HG03159 (cell line): ENCODE results near the gene PDE4B.
"Not testable (repeated sequence)": the region's sequence is repeated elsewhere in the genome, so short reads cannot be mapped to it uniquely, and the experiment has no call there.

Experiments used
- ATAC-seq: cut with Tn5 transposase; IDR thresholded peaks from one replicate; pipeline ENCODE4 v1.9.1; 2021; ENCODE audit warnings: mild to moderate bottlenecking, moderate library complexity; ENCODE audit not compliant: unreplicated experiment

Gene PDE4B

GRCh38 chr1:65949230-65949626, 156.5 kb downstream of the PDE4B start:
- no peak for ATAC-seq

- no peak for ATAC-seq
Measured at GRCh38 chr1:65949933-65950332, 157.2 kb downstream of the PDE4B start.

- no peak for ATAC-seq
Measured at GRCh38 chr1:65952696-65953095, 160.0 kb downstream of the PDE4B start.

DNA sequence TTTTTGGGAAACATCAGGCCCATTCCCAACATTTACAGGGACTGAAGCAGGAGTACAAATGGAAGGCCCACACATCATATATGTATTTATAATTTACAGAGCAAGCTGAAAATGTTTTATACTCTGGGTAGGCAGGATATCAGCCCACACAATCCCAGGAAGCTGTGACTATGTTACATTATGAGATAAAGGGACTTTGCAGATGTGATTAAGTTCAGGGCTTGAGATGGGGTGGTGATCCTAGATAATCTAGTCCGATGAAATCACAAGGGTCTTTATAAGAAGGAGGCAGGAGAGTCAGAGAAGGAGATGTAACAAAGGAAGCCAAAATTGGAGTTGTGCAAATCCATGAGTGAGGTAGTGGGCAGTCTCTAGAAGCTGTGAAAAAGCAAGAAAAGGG, 160.5 kb downstream of the PDE4B start:
- ATAC-seq: no peak

GRCh38 chr1:65955071-65955470, 162.4 kb downstream of the PDE4B start:
- no peak for ATAC-seq

- no peak for ATAC-seq
Measured at GRCh38 chr1:65955503-65955902, 162.8 kb downstream of the PDE4B start.

DNA sequence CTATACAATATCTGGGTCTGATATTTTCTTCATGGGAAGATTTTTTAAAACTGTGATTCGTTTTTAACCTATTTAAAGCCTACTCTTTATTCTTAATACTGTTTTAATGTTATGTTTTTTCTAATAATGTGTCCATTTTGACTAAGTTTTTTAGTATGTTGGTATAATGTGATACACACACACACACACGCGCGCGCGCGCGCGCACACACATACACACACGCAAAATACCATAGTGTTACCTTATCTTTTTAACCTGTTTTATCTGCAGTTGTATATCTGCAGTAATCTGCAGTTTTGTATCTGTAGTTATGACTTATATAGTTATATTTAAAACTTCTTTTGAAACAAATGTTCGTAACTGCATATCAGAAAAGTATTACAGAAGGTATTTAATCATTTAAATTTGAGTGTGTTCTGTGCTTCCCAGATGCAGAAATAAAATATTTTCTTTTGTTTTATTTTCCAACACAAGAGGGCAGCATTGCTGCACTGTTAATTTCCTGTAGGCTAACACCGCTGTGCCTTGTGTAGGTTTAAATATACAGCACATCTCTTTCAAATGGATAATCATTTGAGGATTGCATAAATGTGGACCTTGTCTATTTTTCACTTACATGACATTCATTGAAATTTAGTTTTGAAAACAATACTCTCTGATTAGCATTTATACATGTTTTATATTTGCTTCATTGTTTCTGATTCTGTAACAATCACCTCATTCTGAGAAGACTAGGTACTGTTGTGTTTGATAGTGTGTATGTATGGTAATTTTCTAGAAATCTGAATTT, 166.1 kb downstream of the PDE4B start:
- peak; percentile 74 for ATAC-seq

GRCh38 chr1:65959896-65960567, 167.3 kb downstream of the PDE4B start:
- ATAC-seq: no peak

DNA sequence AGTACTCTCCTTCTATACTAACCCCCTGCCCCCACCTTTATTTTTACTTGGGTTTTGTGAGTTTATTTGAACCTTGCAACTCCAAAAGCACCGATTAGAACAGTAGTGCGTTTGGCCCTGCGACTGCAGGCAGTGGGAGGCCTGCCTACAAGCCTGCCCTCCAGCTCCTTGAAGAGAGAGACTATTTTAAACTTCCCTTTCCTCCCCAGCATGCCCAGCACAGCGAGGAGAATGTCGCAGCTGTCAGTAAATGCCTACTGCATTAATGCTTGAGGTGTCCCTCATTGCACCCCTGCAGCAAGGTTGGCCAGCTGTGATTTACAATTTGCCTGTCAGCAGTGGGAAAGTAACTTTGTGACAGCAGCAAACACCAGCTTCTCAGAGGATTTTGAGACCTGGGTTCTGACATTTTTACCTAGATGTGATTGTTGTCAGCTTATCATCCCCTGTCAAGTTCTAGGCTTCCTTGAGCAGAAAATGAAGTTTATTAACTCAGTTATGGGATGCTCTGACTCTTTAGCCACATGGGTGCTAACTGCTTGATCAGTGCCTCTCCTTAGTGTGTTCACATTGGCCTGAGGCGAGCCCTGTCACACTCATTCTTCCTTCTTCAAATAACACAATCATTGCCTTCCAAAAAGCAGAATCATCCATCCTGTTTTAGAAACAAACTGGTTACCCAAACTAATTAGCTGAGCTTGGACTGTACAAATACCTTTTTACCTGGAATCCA, 170.6 kb downstream of the PDE4B start:
- ATAC-seq: no peak

DNA sequence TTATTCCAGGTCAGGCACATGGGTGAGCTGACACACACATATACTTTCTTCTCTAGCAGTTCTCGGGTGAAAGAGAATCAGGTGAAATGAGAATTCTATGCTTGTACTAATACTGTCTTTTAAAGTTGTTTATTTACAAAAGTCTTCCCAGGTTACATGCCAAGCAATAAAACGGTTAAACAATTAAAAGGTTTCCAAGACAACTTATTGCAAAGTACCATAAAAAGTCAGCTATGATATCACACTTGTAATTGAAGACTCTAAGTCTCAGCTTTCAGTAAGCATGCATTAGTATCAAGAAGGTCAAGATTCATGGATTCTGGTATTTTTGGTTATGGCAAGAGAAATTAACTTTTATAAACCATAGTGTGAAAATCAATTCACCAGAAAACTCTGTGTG, 171.4 kb downstream of the PDE4B start:
- ATAC-seq: no peak

GRCh38 chr1:65965112-65965996, 172.7 kb downstream of the PDE4B start:
- no peak for ATAC-seq

DNA sequence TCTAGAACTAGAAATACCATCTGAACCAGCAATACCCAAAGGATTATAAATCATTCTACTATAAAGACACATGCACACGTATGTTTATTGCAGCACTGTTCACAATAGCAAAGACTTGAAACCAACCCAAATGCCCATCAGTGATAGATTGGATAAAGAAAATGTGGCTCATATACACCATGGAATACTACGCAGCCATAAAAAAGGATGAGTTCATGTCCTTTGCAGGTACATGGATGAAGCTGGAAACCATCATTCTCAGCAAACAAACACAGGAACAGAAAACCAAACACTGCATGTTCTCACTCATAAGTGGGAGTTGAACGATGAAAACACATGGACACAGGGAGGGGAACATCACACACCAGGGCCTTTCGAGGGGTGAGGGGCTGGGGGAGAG, 174.8 kb downstream of the PDE4B start:
- not testable (repeated sequence) for ATAC-seq

GRCh38 chr1:65971547-65971946, 178.9 kb downstream of the PDE4B start:
- ATAC-seq: no peak

- no peak for ATAC-seq
Measured at GRCh38 chr1:65975708-65976107, 183.0 kb downstream of the PDE4B start.

DNA sequence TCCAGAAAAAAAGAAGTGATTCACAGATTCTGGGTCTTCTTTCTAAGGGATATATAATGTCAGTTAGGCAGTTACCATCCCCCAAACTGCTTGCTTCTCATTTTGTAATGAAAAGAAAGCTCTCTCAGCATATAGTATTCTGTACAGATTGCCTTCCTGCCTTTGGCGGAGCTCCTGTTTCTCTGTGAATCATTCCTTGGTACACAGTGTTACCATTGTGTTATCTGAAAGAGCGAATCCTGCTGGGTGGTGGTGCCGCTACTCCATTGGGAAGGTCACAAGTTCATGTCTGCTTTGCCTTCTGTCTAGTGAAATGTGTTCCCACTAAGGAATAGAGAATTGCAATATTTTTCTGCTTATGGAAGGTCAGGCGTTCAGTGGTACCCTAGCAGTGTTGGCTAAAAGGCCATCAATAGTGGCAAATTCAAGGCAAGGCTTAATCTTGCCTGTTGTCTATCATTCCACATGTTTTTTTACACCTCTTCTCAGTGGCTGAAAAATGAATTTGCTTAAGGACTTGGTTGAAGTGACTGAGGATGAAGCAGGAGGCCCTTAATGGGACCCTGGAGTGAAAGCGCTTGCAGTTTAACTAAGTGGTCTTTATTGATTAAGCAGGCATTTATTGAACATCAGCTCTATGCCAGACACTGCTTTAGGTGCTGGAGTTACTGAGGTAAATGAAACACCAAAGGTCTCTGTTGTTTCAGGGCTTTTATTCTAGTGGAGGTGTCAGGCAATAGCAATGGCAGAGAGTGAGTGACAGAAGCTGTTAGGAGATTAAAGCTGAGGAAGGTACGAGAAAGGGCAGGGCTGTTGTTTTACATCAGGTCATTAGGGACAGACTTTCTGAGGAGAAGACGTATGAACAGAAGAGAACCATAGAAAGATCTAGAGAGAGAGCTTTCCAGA, 186.7 kb downstream of the PDE4B start:
- no peak for ATAC-seq

- ATAC-seq: no peak
Measured at GRCh38 chr1:65980237-65980636, 187.5 kb downstream of the PDE4B start.

- no peak for ATAC-seq
Measured at GRCh38 chr1:65983500-65983899, 190.8 kb downstream of the PDE4B start.

DNA sequence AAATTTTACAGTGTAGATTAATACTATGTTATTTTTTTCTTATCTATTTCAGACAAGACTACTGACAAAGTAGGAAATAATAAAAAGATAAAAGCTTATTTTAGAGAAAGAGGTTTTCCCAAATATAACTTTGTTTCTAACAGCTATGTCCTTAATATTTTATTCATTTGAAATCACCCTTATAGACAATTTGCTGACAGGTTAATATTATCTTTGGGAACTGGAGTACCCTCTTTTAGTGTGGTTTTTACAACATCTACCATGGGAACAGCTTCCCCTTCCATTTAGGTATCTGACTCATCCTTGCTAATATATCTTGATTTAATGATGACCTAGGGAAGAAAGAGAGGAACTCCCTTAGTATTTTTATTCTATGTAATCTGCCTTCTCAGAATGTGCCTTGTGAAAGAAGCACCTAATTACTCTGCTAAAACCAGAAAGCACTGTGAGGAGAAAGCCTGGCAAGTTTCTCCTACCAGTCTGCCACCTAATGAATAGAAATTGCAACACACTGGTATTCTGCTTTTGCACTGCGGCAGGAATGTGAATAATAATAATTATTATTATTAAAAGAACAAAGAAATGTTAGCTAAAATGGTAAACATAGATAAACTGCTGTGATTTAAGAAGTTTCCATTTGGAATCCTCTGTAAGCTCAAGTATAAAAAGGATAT, 192.8 kb downstream of the PDE4B start:
- ATAC-seq: no peak

- no peak for ATAC-seq
Measured at GRCh38 chr1:65986146-65986545, 193.5 kb downstream of the PDE4B start.
